ENCODE results near the gene BORCS5. TPM values are rescaled to one million over a fixed set of nuclear protein-coding genes. Genes with fewer than 3 reads are reported as not detected.
"Not testable (repeated sequence)": the region's sequence is repeated elsewhere in the genome, so short reads cannot be mapped to it uniquely, and the experiment has no call there.

Gene BORCS5
- total RNA-seq, 2 donors from 2014 or later: 5.6 to 18.4 TPM

GRCh38 chr12:12408265-12408690, 51.4 kb downstream of the BORCS5 start:
- DNase-seq (no peak), ATAC-seq (no peak)
- 81 to 83% methylated on average over 1 of the region's 1 CpG for WGBS, 2 donors
- no peaks in the 10 kb centered on the region for H3K27me3 ChIP-seq
- H3K9me3 ChIP-seq: no peaks in the 10 kb centered on the region
- no peaks in the 10 kb centered on the region for H3K36me3 ChIP-seq (replicated peaks in 1 of 2; ENCODE audit: insufficient read depth in 1 of 2, low read depth in 2 of 2)
- H3K4me1 ChIP-seq: peaks cover 37% of the 10 kb centered on the region
- TF ChIP-seq POLR2A (IDR thresholded peaks at IDR 0.05): no peak
- no peak for TF ChIP-seq CTCF (IDR thresholded peaks at IDR 0.05)
- intact Hi-C loops (cut with DNase I): no loop called here
- no peak overlapping the region for H3K4me3 ChIP-seq
- H3K27ac ChIP-seq: no peak overlapping the region

- H3K27ac ChIP-seq; H3K4me3 ChIP-seq; H3K9me3 ChIP-seq; H3K27me3 ChIP-seq; DNase-seq; ATAC-seq; intact Hi-C loops (cut with DNase I); H3K36me3 ChIP-seq (replicated peaks in 1 of 2; ENCODE audit: insufficient read depth in 1 of 2, low read depth in 2 of 2): not testable (repeated sequence)
- 56 to 100% methylated on average over 1 of the region's 2 CpGs for WGBS, 2 donors
- peaks cover 27% of the 10 kb centered on the region for H3K4me1 ChIP-seq
These were observed 52.5 kb downstream of the BORCS5 start for GRCh38 chr12:12409337-12409736.

GRCh38 chr12:12415886-12416285, 59.0 kb downstream of the BORCS5 start:
- 82 to 93% methylated on average over 2 of the region's 2 CpGs for WGBS, 2 donors
- TF ChIP-seq CTCF (IDR thresholded peaks at IDR 0.05): no peak
- TF ChIP-seq POLR2A (IDR thresholded peaks at IDR 0.05): no peak
- ATAC-seq (no peak), DNase-seq (no peak)
- Histone ChIP-seq H3K27ac (no peak overlapping the region), H3K4me3 (no peak overlapping the region), H3K36me3 (replicated peaks in 1 of 2; ENCODE audit: insufficient read depth in 1 of 2, low read depth in 2 of 2) (no peaks in the 10 kb centered on the region), H3K4me1 (no peaks in the 10 kb centered on the region), H3K9me3 (no peaks in the 10 kb centered on the region), H3K27me3 (no peaks in the 10 kb centered on the region)
- intact Hi-C loops (cut with DNase I): no loop called here

GRCh38 chr12:12419165-12419564, 62.3 kb downstream of the BORCS5 start:
- 97 to 100% methylated on average over 3 of the region's 3 CpGs for WGBS, 2 donors
- H3K9me3 ChIP-seq; DNase-seq; H3K27me3 ChIP-seq; H3K27ac ChIP-seq; H3K36me3 ChIP-seq (replicated peaks in 1 of 2; ENCODE audit: insufficient read depth in 1 of 2, low read depth in 2 of 2); H3K4me1 ChIP-seq; intact Hi-C loops (cut with DNase I); H3K4me3 ChIP-seq; ATAC-seq: not testable (repeated sequence)

- H3K36me3 ChIP-seq (replicated peaks in 1 of 2; ENCODE audit: insufficient read depth in 1 of 2, low read depth in 2 of 2): no peaks in the 10 kb centered on the region
- TF ChIP-seq POLR2A (IDR thresholded peaks at IDR 0.05) (no peak), CTCF (IDR thresholded peaks at IDR 0.05) (no peak)
- DNase-seq (no peak), ATAC-seq (no peak)
- no peaks in the 10 kb centered on the region for H3K9me3 ChIP-seq
- H3K4me1 ChIP-seq: peaks cover 10% of the 10 kb centered on the region
- WGBS, 2 donors: 90 to 93% methylated on average over 2 of the region's 2 CpGs
- intact Hi-C loops (cut with DNase I): no loop called here
- no peaks in the 10 kb centered on the region for H3K27me3 ChIP-seq
- no peak overlapping the region for H3K4me3 ChIP-seq
- no peak overlapping the region for H3K27ac ChIP-seq
These were observed 66.5 kb downstream of the BORCS5 start for GRCh38 chr12:12423367-12423766.

- ATAC-seq (no peak), DNase-seq (no peak)
- Histone ChIP-seq H3K4me1 (peaks cover 10% of the 10 kb centered on the region), H3K4me3 (no peak overlapping the region), H3K36me3 (replicated peaks in 1 of 2; ENCODE audit: insufficient read depth in 1 of 2, low read depth in 2 of 2) (no peaks in the 10 kb centered on the region), H3K27me3 (no peaks in the 10 kb centered on the region), H3K9me3 (no peaks in the 10 kb centered on the region), H3K27ac (no peak overlapping the region)
- intact Hi-C loops (cut with DNase I): no loop called here
- WGBS, 2 donors: 91 to 95% methylated on average over 2 of the region's 2 CpGs
- TF ChIP-seq CTCF (IDR thresholded peaks at IDR 0.05) (no peak), POLR2A (IDR thresholded peaks at IDR 0.05) (no peak)
These were observed 68.1 kb downstream of the BORCS5 start for GRCh38 chr12:12425001-12425400.

Measured in body of pancreas (tissue), 4 donors.